Spleen (tissue), 7 donors: ENCODE results near the gene HOXB5.

Source experiments
- POLR2A ChIP-seq, 3 donors: fragments of 450-650 bp; IDR thresholded peaks; one replicate each; pipeline ENCODE4 v1.5.1; 2017; ENCODE audit warnings: antibody characterized with exemption in 3 of 3, mild to moderate bottlenecking in 1 of 3
- POLR2AphosphoS5 ChIP-seq, 3 donors: sonication (generic); formaldehyde crosslinking; IDR thresholded peaks; one replicate each; pipeline ENCODE4 v1.5.1; 2017; ENCODE audit warnings: antibody characterized with exemption in 3 of 3
- TF ChIP-seq, protein P1 (sequence below), 11 experiments: fragments of 200-600 bp in 7 of 11; fragments of 450-650 bp in 4 of 11; sonication (generic) in 4 of 11; IDR thresholded peaks in 8 of 11; conservative IDR thresholded peaks in 3 of 11; 1 replicate in 7 of 11; 2 replicates in 4 of 11; pipeline versions ENCODE4 v1.4.0 to v1.8.0; 2016 to 2021; ENCODE audit warnings: antibody characterized with exemption in 11 of 11, inconsistent platforms in 4 of 11, mild to moderate bottlenecking in 1 of 11
- donor health status: DM: no; HTN: no; CAD: no; lungs with moderate emphysema.
- donor health status: DM: no; HTN: no; CAD: no.
- donor health status: DM: no; HTN: no; CAD: no.

DNA sequence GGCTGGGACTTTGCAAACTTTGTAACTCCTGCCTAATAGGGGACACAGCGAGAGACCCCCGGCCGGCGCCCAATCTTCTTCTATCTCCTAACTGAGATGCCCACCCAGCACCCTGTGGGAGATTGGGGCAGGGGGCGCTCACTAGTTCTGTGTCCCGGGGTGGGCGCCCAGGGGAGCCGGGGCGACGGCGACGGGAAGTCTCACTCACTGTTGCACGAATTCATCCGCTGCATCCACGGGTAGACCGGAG is 3.9 kb upstream of the HOXB5 start:
- TF ChIP-seq, protein P1, sequence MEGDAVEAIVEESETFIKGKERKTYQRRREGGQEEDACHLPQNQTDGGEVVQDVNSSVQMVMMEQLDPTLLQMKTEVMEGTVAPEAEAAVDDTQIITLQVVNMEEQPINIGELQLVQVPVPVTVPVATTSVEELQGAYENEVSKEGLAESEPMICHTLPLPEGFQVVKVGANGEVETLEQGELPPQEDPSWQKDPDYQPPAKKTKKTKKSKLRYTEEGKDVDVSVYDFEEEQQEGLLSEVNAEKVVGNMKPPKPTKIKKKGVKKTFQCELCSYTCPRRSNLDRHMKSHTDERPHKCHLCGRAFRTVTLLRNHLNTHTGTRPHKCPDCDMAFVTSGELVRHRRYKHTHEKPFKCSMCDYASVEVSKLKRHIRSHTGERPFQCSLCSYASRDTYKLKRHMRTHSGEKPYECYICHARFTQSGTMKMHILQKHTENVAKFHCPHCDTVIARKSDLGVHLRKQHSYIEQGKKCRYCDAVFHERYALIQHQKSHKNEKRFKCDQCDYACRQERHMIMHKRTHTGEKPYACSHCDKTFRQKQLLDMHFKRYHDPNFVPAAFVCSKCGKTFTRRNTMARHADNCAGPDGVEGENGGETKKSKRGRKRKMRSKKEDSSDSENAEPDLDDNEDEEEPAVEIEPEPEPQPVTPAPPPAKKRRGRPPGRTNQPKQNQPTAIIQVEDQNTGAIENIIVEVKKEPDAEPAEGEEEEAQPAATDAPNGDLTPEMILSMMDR (IDR thresholded peaks at IDR 0.05 in 8 of 11, conservative IDR thresholded peaks at IDR 0.05 in 3 of 11), result no peak
- TF ChIP-seq POLR2A (IDR thresholded peaks at IDR 0.05), result no peak
- TF ChIP-seq POLR2AphosphoS5 (IDR thresholded peaks at IDR 0.05), result no peak
